Duodenal mucosa (tissue), 2 donors: Measurements from ENCODE around the gene E2F4.
A peak's percentile ranks its signal among the peaks of the same experiment; 100 is the strongest.

Experiments used
- H3K27ac ChIP-seq: one replicate; pipeline ENCODE4 v1.7.0; 2013; ENCODE audit warnings: low read depth, low read length
- H3K27me3 ChIP-seq, 2 donors: one replicate each; pipeline ENCODE4 v1.7.0; 2013; ENCODE audit warnings: low read length in 2 of 2, control low read depth in 1 of 2; ENCODE audit not compliant: insufficient read depth in 2 of 2, control insufficient read depth in 1 of 2
- H3K36me3 ChIP-seq, 2 donors: one replicate each; pipeline ENCODE4 v1.7.0; 2013; ENCODE audit warnings: low read length in 2 of 2, control low read depth in 1 of 2; ENCODE audit not compliant: insufficient read depth in 2 of 2, control insufficient read depth in 1 of 2
- H3K4me1 ChIP-seq, 2 donors: one replicate each; pipeline ENCODE4 v1.7.0; 2013; ENCODE audit warnings: low read length in 2 of 2, control low read depth in 1 of 2; ENCODE audit not compliant: insufficient read depth in 2 of 2, control insufficient read depth in 1 of 2
- H3K4me3 ChIP-seq, 2 donors: one replicate each; pipeline ENCODE4 v1.7.0; 2013; ENCODE audit warnings: low read length in 2 of 2, low read depth in 1 of 2
- H3K9ac ChIP-seq, 2 donors: one replicate each; pipeline ENCODE4 v1.7.0; 2013; ENCODE audit warnings: low read length in 2 of 2, low read depth in 1 of 2
- H3K9me3 ChIP-seq, 2 donors: one replicate each; pipeline ENCODE4 v1.7.0; 2013; ENCODE audit warnings: low read length in 2 of 2, control low read depth in 1 of 2; ENCODE audit not compliant: control insufficient read depth in 1 of 2

E2F4 gene

DNA sequence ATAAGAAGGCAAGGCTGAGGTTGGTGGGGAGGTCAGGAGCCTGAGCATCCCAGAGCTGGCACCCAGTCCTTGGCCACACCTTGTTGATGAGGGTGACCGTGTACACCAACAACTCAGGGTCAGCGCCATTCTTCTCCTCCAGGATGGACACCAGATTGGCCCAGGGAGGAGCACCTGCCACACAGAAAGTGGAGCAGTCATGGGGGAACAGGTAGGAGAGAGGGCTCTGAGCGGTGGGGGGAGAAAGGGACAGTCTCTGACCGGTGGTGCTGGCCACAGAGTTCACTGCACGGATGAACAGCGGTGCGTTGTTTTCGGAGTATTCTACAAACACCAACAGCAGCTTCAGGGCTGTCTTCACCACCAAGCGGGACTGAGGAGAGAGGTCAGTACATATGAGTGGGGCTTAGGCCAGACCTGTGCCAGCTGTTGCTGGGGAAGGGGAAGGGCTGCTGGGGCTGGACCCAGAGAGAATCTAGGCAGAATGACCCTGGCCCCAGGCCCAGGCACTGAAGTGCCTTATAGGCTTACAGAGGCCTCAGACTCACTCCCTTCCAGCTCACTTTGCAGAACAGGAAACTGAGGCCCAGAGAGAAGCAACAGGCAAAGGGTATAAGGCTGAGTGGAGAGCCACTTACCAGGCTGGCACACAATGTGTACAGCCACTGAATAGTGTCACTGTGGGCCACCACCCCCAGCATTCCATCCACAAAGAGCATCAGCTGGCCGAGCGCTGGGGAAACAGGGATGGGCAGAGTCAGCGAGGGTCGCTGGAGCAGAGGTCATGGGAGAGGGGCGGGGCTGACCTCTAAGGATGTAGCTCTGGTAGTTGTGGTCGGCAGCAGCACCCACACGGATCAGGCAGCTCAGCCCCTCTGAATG is 45.7 kb downstream of the E2F4 start:
- Histone ChIP-seq H3K36me3 (peaks cover 23 to 50% of the 10 kb centered on the region in 2 donors), H3K9me3 (no peaks in the 10 kb centered on the region), H3K27ac (no peak overlapping the region), H3K9ac (no peak overlapping the region), H3K27me3 (no peaks in the 10 kb centered on the region), H3K4me3 (no peak overlapping the region), H3K4me1 (peaks cover 21 to 22% of the 10 kb centered on the region in 2 donors)

DNA sequence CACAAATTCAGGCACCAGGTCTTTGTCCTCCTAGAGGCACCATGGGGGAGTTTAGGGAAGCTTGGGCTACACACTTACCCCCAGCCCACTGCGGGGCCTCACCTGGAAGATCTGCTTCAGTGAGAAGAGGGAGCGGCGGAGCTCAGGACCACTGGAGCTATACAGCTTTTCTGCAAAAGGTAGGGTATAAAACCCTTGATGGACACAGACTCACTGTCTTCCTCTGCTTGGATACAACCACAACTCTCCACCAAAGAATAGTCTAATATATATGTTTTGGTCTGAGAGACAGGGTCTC is 46.3 kb downstream of the E2F4 start:
- Histone ChIP-seq H3K9ac (no peak overlapping the region), H3K27ac (no peak overlapping the region), H3K4me1 (peaks cover 22 to 26% of the 10 kb centered on the region in 2 donors), H3K4me3 (no peak overlapping the region), H3K36me3 (peaks cover 23 to 50% of the 10 kb centered on the region in 2 donors), H3K27me3 (no peaks in the 10 kb centered on the region), H3K9me3 (no peaks in the 10 kb centered on the region)

DNA sequence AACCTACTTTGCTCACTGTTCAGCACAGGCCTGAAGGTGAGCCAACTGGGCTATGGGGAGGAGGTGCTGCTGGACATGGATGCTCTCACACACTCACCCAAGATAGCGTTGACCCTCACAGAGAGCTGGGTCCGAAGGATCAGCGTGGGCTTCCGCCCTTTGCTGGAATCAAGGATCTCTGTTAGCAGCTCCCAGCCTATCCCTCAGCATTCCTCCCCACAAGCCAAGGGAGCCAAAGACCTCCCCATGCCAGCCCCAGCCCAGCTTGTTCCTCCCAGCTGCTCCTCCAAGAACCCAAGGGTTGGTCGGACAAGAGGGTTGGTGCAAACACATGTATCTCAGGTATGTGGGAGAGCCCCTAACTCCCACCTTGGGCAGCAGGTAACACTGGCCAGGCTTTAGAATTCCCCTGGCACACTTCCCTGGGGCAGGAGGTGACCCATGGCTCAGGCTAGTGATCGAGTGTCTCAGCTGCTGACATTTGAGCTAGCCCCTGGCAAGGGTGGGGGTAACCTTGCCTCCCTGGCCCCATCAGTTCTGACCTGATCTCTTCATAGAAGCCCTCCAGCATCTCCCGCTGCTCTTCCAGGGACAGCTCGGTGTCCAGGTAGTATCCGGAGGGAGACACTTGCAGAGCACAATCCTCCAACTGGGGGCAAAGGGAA is 47.0 kb downstream of the E2F4 start:
- Histone ChIP-seq H3K4me3 (no peak overlapping the region), H3K9me3 (no peaks in the 10 kb centered on the region), H3K27me3 (no peaks in the 10 kb centered on the region), H3K27ac (no peak overlapping the region), H3K9ac (no peak overlapping the region), H3K4me1 (peaks cover 28 to 33% of the 10 kb centered on the region in 2 donors), H3K36me3 (peaks cover 19 to 46% of the 10 kb centered on the region in 2 donors)

DNA sequence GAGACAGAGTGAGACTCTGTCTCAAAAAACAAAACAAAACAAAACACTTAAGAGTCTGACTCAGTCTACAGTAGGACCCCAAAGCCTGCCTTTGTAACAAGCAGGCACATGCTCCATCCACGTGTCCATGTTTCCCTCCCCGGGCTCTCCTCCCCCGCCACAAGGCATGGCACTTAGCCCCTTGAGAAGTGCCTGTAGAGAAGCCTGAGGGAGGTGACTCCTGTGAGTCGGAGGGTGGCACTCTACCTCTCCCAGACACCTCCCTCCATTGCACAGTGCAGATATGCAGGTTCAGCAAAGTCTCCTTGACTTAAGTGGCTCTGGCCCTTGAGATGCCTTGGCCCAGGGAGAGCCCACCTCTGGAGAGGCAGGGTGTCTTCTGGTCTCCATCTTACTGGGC is 48.6 kb downstream of the E2F4 start:
- Histone ChIP-seq H3K4me1 (peaks cover 43 to 48% of the 10 kb centered on the region in 2 donors), H3K4me3 (no peak overlapping the region), H3K9ac (no peak overlapping the region), H3K9me3 (no peaks in the 10 kb centered on the region), H3K27ac (peak overlapping the region; percentile 84), H3K36me3 (peaks cover 16 to 38% of the 10 kb centered on the region in 2 donors), H3K27me3 (no peaks in the 10 kb centered on the region)

DNA sequence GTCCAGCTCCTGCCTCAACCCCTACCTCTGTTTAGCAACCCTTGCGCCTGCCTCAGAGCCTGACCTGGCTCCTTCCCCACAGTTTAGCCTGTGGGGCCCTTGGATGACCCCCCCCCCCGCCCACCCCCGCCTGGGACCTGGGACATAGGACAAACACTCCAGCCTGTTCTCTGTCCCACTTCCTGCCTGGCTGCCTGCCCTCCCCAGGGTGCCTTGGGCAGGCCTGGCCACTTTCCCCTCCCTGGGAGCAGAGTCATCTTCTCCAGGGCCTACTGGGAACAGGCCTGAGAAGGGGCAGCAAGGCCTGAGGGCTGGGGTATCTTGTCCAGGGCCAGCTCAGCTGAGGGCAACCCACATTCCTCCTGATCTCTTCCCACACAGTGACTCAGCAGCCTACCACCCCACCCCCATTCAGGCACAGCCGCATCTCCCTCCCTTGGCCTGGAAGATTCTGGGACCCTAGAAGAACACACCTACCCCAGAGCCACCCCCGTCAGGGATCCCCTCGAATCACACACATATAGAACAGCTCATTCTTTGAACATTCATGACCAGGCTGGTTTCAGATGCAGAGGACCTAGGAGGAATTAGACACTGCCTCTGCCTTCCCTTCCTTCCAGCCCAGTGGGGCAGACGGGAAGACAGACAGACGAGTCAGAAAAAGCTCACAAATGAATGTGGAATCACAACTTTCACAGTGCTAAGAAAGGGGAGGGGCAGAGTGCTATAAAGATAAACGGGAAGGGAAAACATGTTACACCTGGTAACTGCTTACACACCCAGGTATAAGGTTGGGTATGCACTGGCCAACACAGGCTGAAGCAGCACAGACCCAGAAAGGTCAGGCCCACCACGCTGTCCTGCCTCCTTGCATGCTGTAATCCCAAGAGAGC is 49.3 kb downstream of the E2F4 start:
- Histone ChIP-seq H3K9me3 (no peaks in the 10 kb centered on the region), H3K36me3 (peaks cover 8 to 31% of the 10 kb centered on the region in 2 donors), H3K27ac (peak overlapping the region; percentile 84), H3K27me3 (no peaks in the 10 kb centered on the region), H3K4me3 (peak overlapping the region; percentile 32 to 51), H3K9ac (peak overlapping the region; percentile 44 to 70), H3K4me1 (peaks cover 43 to 54% of the 10 kb centered on the region in 2 donors)

DNA sequence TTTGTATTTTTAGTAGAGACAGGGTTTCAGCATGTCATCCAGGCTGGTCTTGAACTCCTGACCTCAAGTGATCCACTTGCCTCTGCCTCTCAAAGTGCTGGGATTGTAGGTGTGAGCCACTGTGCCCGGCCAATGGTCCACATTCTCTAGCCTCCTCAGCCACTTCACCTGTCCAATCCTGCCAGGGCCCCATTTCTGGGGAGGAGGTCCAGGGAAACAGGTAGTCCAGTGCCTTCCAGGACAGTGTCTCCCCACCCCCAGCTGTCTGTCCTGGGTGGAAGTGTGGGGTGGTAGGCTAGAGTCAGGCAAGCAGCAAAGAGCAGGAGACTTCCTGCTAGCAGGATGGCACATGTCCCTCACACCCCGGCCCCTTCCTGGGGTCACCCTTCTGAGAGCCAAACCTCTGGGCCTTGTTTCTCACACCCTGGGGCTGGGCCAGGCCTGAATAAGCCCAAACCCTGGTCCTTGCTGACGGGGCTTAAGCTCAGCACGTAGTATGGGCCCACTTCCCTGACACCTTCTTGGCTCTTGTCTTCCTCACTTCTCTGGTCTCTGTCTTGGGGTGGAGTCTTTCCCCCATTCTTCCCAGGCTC is 50.3 kb downstream of the E2F4 start:
- Histone ChIP-seq H3K4me3 (no peak overlapping the region), H3K9ac (peak overlapping the region; percentile 0 to 47), H3K9me3 (no peaks in the 10 kb centered on the region), H3K4me1 (peaks cover 43 to 54% of the 10 kb centered on the region in 2 donors), H3K36me3 (peaks cover 7 to 24% of the 10 kb centered on the region in 2 donors), H3K27ac (no peak overlapping the region), H3K27me3 (no peaks in the 10 kb centered on the region)

DNA sequence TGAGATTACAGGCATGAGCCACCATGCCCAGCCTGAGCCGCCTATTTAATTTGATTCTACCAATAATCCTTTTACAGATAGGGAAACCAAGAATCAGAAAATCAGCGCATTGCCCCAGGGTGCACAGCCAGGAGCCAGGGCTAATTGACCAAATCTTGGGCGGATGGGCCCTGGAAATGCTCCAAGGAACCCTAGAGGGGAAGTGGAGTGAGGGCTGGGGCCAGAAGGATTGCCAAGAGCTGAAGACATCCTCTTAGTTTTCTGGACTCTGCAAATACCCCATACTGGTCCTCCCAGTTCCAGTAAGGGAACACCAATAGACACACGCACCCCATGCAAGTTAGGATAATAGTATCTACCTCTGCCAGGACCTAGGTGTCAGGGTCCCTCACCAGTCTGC is 51.5 kb downstream of the E2F4 start:
- Histone ChIP-seq H3K9ac (peak overlapping the region in 1 of 2 donors; percentile 21), H3K4me3 (no peak overlapping the region), H3K9me3 (no peaks in the 10 kb centered on the region), H3K36me3 (peaks cover 3 to 11% of the 10 kb centered on the region in 2 donors), H3K27me3 (peaks cover 0 to 7% of the 10 kb centered on the region in 2 donors), H3K27ac (peak overlapping the region; percentile 60), H3K4me1 (peaks cover 50 to 63% of the 10 kb centered on the region in 2 donors)

DNA sequence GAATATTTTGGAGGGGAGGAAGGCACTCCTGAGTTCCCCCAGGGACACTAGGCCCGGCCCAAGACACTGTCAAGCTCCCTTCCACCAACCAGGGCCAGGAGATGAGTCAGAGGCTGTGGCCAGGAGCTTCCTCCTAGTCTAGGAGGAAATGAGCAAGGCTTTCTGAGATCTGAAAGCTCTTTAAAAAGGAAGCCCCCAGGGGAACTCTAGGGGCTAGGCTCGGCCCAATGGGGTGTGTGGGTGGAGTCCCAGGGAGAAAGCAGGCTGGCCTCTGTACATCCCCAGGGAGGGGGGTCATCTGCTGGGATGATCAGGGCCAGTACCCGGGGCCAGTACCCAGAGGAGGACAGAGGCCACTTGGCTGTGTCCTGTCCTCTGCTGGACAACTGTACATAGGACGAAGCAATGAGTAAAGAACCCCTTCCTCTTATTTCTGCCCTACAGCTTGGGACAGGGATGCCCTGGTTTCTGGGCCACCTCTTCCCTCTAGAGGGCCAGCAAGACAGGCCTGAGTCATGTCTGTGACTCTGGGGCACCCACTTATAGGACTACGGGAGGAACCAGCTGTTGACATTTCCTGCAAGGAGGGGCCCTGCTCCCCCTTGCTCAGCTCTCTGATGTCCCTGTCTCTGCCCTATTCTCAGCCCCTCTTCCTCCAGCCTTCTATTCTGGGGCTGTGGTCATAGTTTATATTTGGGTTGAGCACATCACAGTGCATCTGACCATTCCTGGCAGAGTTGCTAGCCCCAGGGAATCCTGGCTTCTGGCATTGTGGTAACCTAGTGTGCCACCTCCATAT is 52.6 kb downstream of the E2F4 start:
- Histone ChIP-seq H3K9me3 (no peaks in the 10 kb centered on the region), H3K27me3 (peaks cover 8 to 16% of the 10 kb centered on the region in 2 donors), H3K4me1 (peaks cover 54 to 69% of the 10 kb centered on the region in 2 donors), H3K9ac (peak overlapping the region; percentile 19 to 21), H3K36me3 (peaks cover 0 to under 1% of the 10 kb centered on the region in 2 donors), H3K4me3 (peak overlapping the region in 1 of 2 donors; percentile 9), H3K27ac (peak overlapping the region; percentile 73)

DNA sequence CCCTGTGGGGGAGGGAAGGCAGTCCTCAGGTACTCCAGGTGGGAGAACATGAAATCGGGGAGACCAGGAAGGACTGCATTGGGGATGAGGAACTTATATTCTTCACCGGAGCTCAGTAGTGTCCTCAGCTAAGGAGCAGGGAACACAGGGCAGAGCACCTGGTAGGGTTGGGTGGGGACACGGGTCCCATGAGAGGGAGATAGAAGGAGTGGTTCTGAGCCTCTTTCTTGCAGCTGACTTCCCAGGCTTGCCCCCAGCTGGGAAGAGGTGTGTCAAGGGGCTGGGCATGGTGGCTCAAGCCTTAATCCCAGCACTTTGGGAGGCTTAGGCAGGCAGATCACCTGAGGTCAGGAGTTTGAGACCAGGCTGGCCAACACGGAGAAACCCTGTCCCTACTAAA is 53.2 kb downstream of the E2F4 start:
- H3K9me3 ChIP-seq: no peaks in the 10 kb centered on the region
- H3K4me1 ChIP-seq: peaks cover 54 to 69% of the 10 kb centered on the region in 2 donors
- peak overlapping the region; percentile 9 to 82 for H3K4me3 ChIP-seq
- peak overlapping the region; percentile 4 to 21 for H3K9ac ChIP-seq
- H3K36me3 ChIP-seq: no peaks in the 10 kb centered on the region
- H3K27me3 ChIP-seq: peaks cover 14 to 22% of the 10 kb centered on the region in 2 donors
- H3K27ac ChIP-seq: peak overlapping the region; percentile 73
